GM12892 (cell line): ENCODE measurements around the gene TNFRSF1A.

Experiments used
- DNase-seq: peaks from one replicate; pipeline ENCODE4 v3.0.0; 2011; ENCODE audit not compliant: insufficient read length
- FAIRE-seq: peaks from 2 replicates; lab custom pipeline; 2011; peaks lifted over from hg19 to GRCh38; lab: Jason Lieb, UNC
- POLR2A ChIP-seq: IDR thresholded peaks from 2 replicates; pipeline ENCODE4 v1.6.1; 2011; ENCODE audit warnings: low read depth, low read length, control low read depth
- POLR2AphosphoS5 ChIP-seq: IDR thresholded peaks from 2 replicates; pipeline ENCODE4 v1.6.1; 2011; ENCODE audit warnings: low read depth, low read length, control low read depth
- TAF1 ChIP-seq: IDR thresholded peaks from 2 replicates; pipeline ENCODE4 v1.6.1; 2011; ENCODE audit warnings: low read depth, mild to moderate bottlenecking, control low read depth, low read length, borderline replicate concordance

Gene TNFRSF1A

DNA sequence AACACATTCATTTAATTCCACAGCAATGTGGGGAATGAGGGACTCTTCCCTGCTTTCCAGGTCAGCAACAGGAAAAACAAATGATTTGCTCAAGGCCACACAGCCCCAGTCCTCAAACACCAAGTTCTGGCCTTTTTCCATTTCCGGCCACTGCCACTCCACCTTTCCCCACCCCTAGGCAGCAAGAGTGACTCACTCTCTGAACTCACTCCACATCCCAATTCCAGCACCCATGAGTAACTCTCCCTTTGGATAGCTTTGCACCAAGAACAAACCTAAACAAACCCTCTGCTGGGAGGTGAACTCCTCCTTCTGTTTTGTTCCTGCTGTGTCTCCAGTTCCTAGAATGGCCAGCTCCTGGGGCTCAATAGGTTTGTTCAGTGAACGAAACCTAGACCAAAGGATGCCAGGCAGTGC is 61.8 kb downstream of the TNFRSF1A start:
- no peak for TF ChIP-seq POLR2AphosphoS5
- no peak for TF ChIP-seq POLR2A
- TF ChIP-seq TAF1, result no peak
- DNase-seq (no peak), FAIRE-seq (no peak)

DNA sequence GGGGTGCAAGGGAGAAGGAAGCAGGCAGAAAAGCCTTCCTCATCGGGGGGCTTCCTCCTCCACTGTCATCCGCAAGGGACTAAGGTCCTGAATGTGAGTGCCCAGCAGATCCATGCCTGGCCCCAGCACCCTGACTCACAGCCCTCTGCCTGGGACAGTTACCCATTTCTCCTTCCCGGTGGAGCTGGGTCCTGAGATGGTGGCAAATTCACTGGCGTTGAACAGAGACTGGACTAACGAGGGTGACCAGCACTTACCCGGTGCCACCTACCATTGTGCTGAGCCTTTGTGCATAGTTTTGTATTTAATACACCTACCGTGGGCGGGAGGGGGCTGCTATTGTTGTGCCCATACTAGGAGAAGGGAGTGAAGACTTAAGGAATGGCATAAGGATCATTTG is 62.2 kb downstream of the TNFRSF1A start:
- no peak for DNase-seq
- no peak for FAIRE-seq

GRCh38 chr12:6279256-6279628 is 62.6 kb downstream of the TNFRSF1A start:
- FAIRE-seq (no peak), DNase-seq (no peak)
- TF ChIP-seq POLR2A, result no peak

More for the DNA sequence above, 62.2 kb downstream of the TNFRSF1A start:
- TF ChIP-seq POLR2AphosphoS5 (no peak), TAF1 (no peak), POLR2A (no peak)
